ENCODE data around the gene DLGAP1.

Gene DLGAP1

GRCh38 chr18:4241090-4241617, 214.0 kb downstream of the DLGAP1 start:
- no peak for DNase-seq (ENCODE audit: low spot score)

- DNase-seq (ENCODE audit: low spot score): no peak
These were observed 216.1 kb downstream of the DLGAP1 start for GRCh38 chr18:4238966-4239365.

GRCh38 chr18:4237664-4238041, 217.5 kb downstream of the DLGAP1 start:
- no peak for DNase-seq (ENCODE audit: low spot score)

GRCh38 chr18:4236940-4237663, 218.0 kb downstream of the DLGAP1 start:
- DNase-seq (ENCODE audit: low spot score): no peak

- no peak for DNase-seq (ENCODE audit: low spot score)
These were observed 221.6 kb downstream of the DLGAP1 start for GRCh38 chr18:4233468-4233867.

GRCh38 chr18:4232656-4233055, 222.5 kb downstream of the DLGAP1 start:
- no peak for DNase-seq (ENCODE audit: low spot score)

- no peak for DNase-seq (ENCODE audit: low spot score)
These were observed 223.8 kb downstream of the DLGAP1 start for GRCh38 chr18:4231260-4231659.

GRCh38 chr18:4230450-4231168, 224.5 kb downstream of the DLGAP1 start:
- DNase-seq (ENCODE audit: low spot score): no peak

GRCh38 chr18:4224031-4224704, 230.9 kb downstream of the DLGAP1 start:
- no peak for DNase-seq (ENCODE audit: low spot score)

GRCh38 chr18:4211111-4211837, 243.8 kb downstream of the DLGAP1 start:
- no peak for DNase-seq (ENCODE audit: low spot score)

- no peak for DNase-seq (ENCODE audit: low spot score)
These were observed 246.7 kb downstream of the DLGAP1 start for GRCh38 chr18:4208366-4208765.

GRCh38 chr18:4207383-4207985, 247.6 kb downstream of the DLGAP1 start:
- DNase-seq (ENCODE audit: low spot score): no peak

GRCh38 chr18:4204438-4204720, 250.7 kb downstream of the DLGAP1 start:
- no peak for DNase-seq (ENCODE audit: low spot score)

GRCh38 chr18:4203568-4204437, 251.3 kb downstream of the DLGAP1 start:
- no peak for DNase-seq (ENCODE audit: low spot score)

GRCh38 chr18:4200399-4200798, 254.7 kb downstream of the DLGAP1 start:
- DNase-seq (ENCODE audit: low spot score): no peak

GRCh38 chr18:4198956-4199355, 256.2 kb downstream of the DLGAP1 start:
- no peak for DNase-seq (ENCODE audit: low spot score)

GRCh38 chr18:4196351-4196750, 258.8 kb downstream of the DLGAP1 start:
- no peak for DNase-seq (ENCODE audit: low spot score)

- no peak for DNase-seq (ENCODE audit: low spot score)
These were observed 262.0 kb downstream of the DLGAP1 start for GRCh38 chr18:4193086-4193485.

GRCh38 chr18:4181882-4182568, 273.1 kb downstream of the DLGAP1 start:
- DNase-seq (ENCODE audit: low spot score): no peak

- DNase-seq (ENCODE audit: low spot score): no peak
These were observed 274.0 kb downstream of the DLGAP1 start for GRCh38 chr18:4181086-4181485.
